Uterus (tissue), 2 donors: ENCODE data around the gene DLG1.

Experiments
- CTCF ChIP-seq, 4 experiments: fragments of 200-600 bp in 2 of 4; fragments of 450-650 bp in 2 of 4; sonication (generic) in 2 of 4; IDR thresholded peaks; one replicate each; pipeline ENCODE4 v1.5.1; 2016 to 2019; ENCODE audit warnings: antibody characterized with exemption in 4 of 4, mild to moderate bottlenecking in 2 of 4, moderate library complexity in 1 of 4
- POLR2A ChIP-seq, 2 donors: fragments of 450-650 bp; IDR thresholded peaks; one replicate each; pipeline ENCODE4 v1.6.1; 2016; ENCODE audit warnings: antibody characterized with exemption in 2 of 2, mild to moderate bottlenecking in 1 of 2, moderate library complexity in 1 of 2

- TF ChIP-seq POLR2A (IDR thresholded peaks at IDR 0.05) (no peak), CTCF (IDR thresholded peaks at IDR 0.05) (no peak)
These were observed 42.3 kb downstream of the DLG1 start for GRCh38 chr3:197256104-197256503.
